Limb (tissue), 2 donors: ENCODE results near the gene RHBDD1.

Experiments used
- DNase-seq, 2 donors: peaks; one replicate each; pipeline ENCODE4 v3.0.0-alpha.2; 2016; ENCODE audit errors: extremely low spot score in 2 of 2

RHBDD1 gene

DNA sequence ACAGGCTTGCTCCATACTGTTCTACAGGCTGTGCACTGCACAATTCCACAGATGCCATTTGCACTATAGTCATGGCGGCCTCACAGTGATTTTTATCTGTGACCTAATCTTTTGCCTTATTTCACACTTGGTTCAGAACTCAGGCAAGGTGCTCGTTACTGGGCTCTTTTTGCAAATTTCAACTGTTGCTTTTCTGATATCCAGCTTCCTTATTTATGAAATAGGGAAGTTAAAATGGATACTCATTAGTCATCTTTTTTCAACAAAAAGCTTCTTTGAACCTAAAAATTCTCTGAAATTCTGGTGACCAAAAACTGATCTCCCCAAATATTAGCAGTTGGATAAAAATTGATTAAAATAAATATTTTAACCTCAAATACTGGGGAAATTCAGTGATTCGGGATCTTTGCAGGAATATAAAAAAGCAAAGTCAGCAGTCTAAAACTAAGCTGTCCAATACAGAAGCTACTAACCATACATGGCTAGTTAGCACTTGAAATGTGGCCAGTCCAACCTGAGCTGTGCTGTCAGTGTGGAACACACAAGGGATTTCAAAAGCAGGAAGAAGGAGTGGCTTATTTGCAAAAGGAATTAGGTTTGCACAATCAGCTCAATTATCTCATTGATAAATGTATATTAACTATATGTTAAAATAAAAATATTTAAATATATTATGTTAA, 193.7 kb downstream of the RHBDD1 start:
- DNase-seq = no peak

GRCh38 chr2:227030789-227031188, 194.9 kb downstream of the RHBDD1 start:
- no peak for DNase-seq

DNA sequence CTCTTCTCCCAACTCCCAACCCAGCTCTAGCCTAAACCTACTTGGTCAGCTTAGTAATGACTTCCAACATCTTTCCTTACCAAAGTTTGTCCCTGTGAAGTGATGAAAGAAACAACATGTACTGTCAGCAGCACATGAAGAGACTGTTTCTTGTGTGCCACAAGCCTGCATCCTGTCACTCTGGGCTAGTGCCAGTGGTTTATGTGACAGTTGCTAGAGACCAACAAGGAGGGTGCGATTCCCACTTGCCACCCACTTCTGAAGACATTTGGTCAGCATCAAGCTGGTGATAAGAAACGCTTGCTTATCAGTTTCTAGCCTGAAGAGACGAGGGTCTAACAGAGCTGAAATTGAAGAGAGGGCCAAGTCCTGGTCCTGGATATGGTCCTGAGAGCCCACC, 195.5 kb downstream of the RHBDD1 start:
- no peak for DNase-seq

DNA sequence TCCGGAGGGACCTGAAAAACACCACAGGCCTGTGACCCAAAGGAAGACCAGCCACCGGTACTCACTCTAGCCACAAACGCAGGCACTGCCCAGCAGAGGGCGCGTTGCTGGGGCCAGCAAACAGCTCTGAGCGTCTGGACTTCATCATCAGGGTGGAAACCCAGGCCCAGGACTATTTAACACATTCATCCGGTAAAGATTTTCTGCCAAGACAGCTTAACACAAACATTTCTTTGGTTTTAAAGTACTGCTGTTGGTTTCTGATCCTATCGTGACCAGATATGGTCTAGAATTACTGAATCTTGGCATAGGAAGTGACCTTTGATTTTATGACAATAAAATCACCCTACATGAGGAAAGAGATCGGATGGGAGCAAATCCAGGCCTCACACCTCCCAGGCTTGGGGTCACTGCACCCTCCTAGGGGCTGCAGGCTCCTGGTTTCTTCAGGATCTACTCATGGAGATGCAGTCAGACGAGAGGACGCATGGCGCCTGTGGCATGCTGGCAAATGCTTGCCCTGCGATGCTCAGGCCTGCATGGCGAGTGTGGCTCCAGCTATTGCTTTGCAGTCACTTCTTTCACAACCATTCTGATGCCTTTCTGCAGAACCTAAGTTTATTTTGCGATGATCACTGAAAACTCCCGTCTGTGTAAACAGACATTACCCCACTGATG, 197.8 kb downstream of the RHBDD1 start:
- peak; percentile 26 to 41 for DNase-seq

DNA sequence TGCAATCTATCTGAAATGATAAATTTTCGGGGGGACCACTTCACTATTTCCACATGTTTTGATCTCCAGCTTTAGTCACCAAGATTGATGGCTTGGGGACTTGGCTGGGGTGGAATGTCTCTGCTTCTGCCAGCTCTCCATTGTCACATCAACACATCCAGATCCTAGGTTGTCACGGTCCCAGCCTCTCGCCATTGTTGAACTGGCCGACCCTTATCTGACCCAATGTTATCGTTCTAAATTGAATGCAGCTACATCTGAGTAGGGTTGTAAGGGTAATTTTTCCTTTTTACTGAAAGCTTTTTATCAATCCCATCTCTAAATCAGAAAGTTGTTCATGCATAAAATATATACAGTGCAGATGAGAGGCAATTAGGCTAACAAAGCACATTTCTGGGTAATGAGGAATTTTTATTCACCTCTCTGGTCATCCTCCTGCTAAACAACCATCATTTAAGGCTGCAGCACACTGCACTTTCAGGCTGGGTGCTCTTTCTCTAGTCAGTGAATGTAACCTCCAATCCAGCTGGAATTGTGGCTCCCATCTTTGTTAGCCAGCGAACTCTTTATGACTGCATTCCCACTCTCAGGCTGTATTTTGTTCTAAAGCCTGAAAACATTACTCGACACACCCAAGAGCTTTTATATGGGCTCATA, 200.0 kb downstream of the RHBDD1 start:
- no peak for DNase-seq

DNA sequence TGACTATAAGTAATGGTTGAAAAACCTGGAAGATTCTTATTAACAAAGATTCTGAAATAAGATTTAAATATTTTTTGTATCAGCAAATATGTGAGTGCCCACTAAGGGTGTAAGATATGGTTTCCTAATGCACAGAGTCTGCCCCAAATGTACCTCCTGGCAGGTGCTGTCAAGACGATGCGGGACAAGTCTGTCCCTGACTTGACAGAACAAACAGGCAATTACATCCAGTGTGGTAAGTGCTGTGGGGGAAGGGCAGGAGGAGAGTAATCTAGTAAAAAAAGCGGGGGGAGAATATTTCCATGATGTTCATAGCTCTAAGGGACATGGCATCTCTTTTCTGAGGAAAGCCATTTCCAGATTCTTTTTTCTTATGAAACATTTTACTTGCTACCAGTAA, 200.7 kb downstream of the RHBDD1 start:
- DNase-seq = no peak

DNA sequence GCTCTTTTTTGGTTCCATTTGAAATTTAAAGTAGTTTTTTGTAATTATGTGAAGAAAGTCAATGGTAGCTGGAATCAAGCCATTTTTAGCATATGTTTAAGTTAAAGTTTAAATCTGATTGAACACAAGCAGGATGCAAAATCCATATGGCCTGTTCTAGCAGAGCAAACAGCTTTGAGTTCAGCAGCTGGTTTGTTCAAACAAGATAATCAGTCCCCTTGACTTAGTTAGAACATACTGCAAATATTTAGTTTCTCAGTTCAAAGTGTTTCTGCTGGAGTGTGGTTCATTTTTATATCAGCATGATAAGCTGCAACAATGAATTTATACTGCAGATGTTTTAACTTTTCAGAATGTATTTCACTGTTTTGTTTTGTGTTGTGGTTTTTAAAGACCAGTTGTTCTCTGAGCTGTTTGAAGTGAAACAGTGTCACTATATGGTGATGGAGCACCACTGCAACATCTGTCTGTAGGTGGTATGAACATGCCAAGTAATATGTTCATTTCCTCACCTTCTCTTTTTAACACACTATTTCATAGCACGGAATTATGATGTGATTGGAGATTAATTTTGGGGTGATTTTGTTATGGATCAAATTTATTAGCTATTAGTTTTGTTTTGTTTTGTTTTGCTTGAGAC, 202.8 kb downstream of the RHBDD1 start:
- peak in 1 of 2 donors; percentile 30 for DNase-seq

GRCh38 chr2:227043981-227044380, 208.1 kb downstream of the RHBDD1 start:
- DNase-seq = no peak
